ENCODE results near the gene DOCK1.

Gene DOCK1

DNA sequence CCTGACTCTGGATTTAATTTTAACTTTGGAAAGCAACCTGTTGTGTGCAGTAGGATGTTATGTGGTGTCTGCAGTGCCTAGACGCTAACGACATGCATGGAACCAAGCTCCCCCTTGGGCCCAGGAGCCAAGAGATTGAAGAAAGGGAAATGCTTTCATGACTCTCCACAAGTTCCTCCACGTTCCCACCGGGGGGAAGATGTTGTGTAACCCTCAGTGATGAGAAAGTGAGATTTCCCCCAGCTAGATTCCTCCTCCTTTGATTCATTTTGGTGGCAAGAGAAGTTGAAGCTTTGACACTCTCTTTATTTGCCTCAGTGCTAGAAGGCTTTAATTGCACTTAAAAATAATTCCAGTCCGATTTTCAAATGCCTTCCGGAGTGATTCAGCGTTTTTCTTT is 449.0 kb downstream of the DOCK1 start:
- H3K9ac ChIP-seq (ENCODE audit: low read length): no peak overlapping the region
- DNase-seq: no peak
- no peak overlapping the region for H2AK5ac ChIP-seq (ENCODE audit: low read length, severe bottlenecking)
- H3K23ac ChIP-seq (ENCODE audit: low read length in 2 of 2): no peak overlapping the region
- no peak overlapping the region for H3K4me3 ChIP-seq (ENCODE audit: insufficient read depth in 1 of 2, low read depth in 1 of 2, low read length in 2 of 2)
- H3K36me3 ChIP-seq (ENCODE audit: control insufficient read depth in 1 of 2, insufficient read depth in 2 of 2, low read depth in 1 of 2, low read length in 2 of 2): peaks cover 28 to 37% of the 10 kb centered on the region in 2 experiments
- 90% methylated on average over 6 of the region's 7 CpGs for WGBS
- no peak overlapping the region for H2BK5ac ChIP-seq (ENCODE audit: low read depth, low read length, poor library complexity, severe bottlenecking)
- no peak overlapping the region for H4K8ac ChIP-seq (ENCODE audit: low read length)
- H2BK12ac ChIP-seq (ENCODE audit: low read length in 2 of 2): no peak overlapping the region
- no peaks in the 10 kb centered on the region for H3K27me3 ChIP-seq (ENCODE audit: control insufficient read depth in 1 of 2, insufficient read depth in 1 of 2, low read length in 2 of 2)
- no peak overlapping the region for H2AFZ ChIP-seq (ENCODE audit: low read depth, low read length)
- H3K18ac ChIP-seq (ENCODE audit: low read depth in 1 of 2, low read length in 2 of 2): no peak overlapping the region
- H3K14ac ChIP-seq (ENCODE audit: low read length in 2 of 2): no peak overlapping the region
- no peak overlapping the region for H4K91ac ChIP-seq (ENCODE audit: low read length)
- no peaks in the 10 kb centered on the region for H3K79me1 ChIP-seq (replicated peaks; ENCODE audit: low read length, poor library complexity, severe bottlenecking)
- no peak overlapping the region for H3K27ac ChIP-seq (ENCODE audit: low read length, poor library complexity, severe bottlenecking)
- H3K9me3 ChIP-seq (ENCODE audit: control insufficient read depth, low read length): no peaks in the 10 kb centered on the region
- no peak overlapping the region for H2BK120ac ChIP-seq (ENCODE audit: low read depth, low read length)
- no peak overlapping the region for H3K4me2 ChIP-seq (ENCODE audit: low read length, poor library complexity, severe bottlenecking)
- no peaks in the 10 kb centered on the region for H3K4me1 ChIP-seq (ENCODE audit: control insufficient read depth, insufficient read depth, low read depth, low read length)
- no peak overlapping the region for H3K4ac ChIP-seq (ENCODE audit: low read depth in 1 of 2, low read length in 2 of 2)
- no peak overlapping the region for H2BK15ac ChIP-seq (ENCODE audit: low read depth, poor library complexity, severe bottlenecking)

GRCh38 chr10:127354992-127355391 is 449.8 kb downstream of the DOCK1 start:
- Histone ChIP-seq H3K4me3 (ENCODE audit: insufficient read depth in 1 of 2, low read depth in 1 of 2, low read length in 2 of 2) (no peak overlapping the region), H3K4me2 (ENCODE audit: low read length, poor library complexity, severe bottlenecking) (no peak overlapping the region), H2BK5ac (ENCODE audit: low read depth, low read length, poor library complexity, severe bottlenecking) (no peak overlapping the region), H3K9me3 (ENCODE audit: control insufficient read depth, low read length) (no peaks in the 10 kb centered on the region), H3K27ac (ENCODE audit: low read length, poor library complexity, severe bottlenecking) (no peak overlapping the region), H2AK5ac (ENCODE audit: low read length, severe bottlenecking) (no peak overlapping the region), H4K91ac (ENCODE audit: low read length) (no peak overlapping the region), H2AFZ (ENCODE audit: low read depth, low read length) (no peak overlapping the region), H3K36me3 (ENCODE audit: control insufficient read depth in 1 of 2, insufficient read depth in 2 of 2, low read depth in 1 of 2, low read length in 2 of 2) (peaks cover 28 to 37% of the 10 kb centered on the region in 2 experiments), H3K18ac (ENCODE audit: low read depth in 1 of 2, low read length in 2 of 2) (no peak overlapping the region), H3K4ac (ENCODE audit: low read depth in 1 of 2, low read length in 2 of 2) (no peak overlapping the region), H3K23ac (ENCODE audit: low read length in 2 of 2) (no peak overlapping the region), H4K8ac (ENCODE audit: low read length) (no peak overlapping the region), H3K27me3 (ENCODE audit: control insufficient read depth in 1 of 2, insufficient read depth in 1 of 2, low read length in 2 of 2) (no peaks in the 10 kb centered on the region), H2BK15ac (ENCODE audit: low read depth, poor library complexity, severe bottlenecking) (no peak overlapping the region), H3K14ac (ENCODE audit: low read length in 2 of 2) (no peak overlapping the region), H3K79me1 (replicated peaks; ENCODE audit: low read length, poor library complexity, severe bottlenecking) (no peaks in the 10 kb centered on the region), H3K4me1 (ENCODE audit: control insufficient read depth, insufficient read depth, low read depth, low read length) (no peaks in the 10 kb centered on the region), H3K9ac (ENCODE audit: low read length) (no peak overlapping the region), H2BK12ac (ENCODE audit: low read length in 2 of 2) (no peak overlapping the region), H2BK120ac (ENCODE audit: low read depth, low read length) (no peak overlapping the region)
- WGBS: 100% methylated on average over 1 of the region's 1 CpG
- no peak for DNase-seq

GRCh38 chr10:127356360-127356759 is 451.1 kb downstream of the DOCK1 start:
- no peak for DNase-seq
- Histone ChIP-seq H2BK15ac (ENCODE audit: low read depth, poor library complexity, severe bottlenecking) (no peak overlapping the region), H3K9ac (ENCODE audit: low read length) (no peak overlapping the region), H3K23ac (ENCODE audit: low read length in 2 of 2) (no peak overlapping the region), H2AK5ac (ENCODE audit: low read length, severe bottlenecking) (no peak overlapping the region), H3K4me3 (ENCODE audit: insufficient read depth in 1 of 2, low read depth in 1 of 2, low read length in 2 of 2) (no peak overlapping the region), H3K4me1 (ENCODE audit: control insufficient read depth, insufficient read depth, low read depth, low read length) (no peaks in the 10 kb centered on the region), H3K4ac (ENCODE audit: low read depth in 1 of 2, low read length in 2 of 2) (no peak overlapping the region), H2BK120ac (ENCODE audit: low read depth, low read length) (no peak overlapping the region), H4K91ac (ENCODE audit: low read length) (no peak overlapping the region), H3K9me3 (ENCODE audit: control insufficient read depth, low read length) (no peaks in the 10 kb centered on the region), H3K14ac (ENCODE audit: low read length in 2 of 2) (no peak overlapping the region), H4K8ac (ENCODE audit: low read length) (no peak overlapping the region), H3K79me1 (replicated peaks; ENCODE audit: low read length, poor library complexity, severe bottlenecking) (no peaks in the 10 kb centered on the region), H3K27me3 (ENCODE audit: control insufficient read depth in 1 of 2, insufficient read depth in 1 of 2, low read length in 2 of 2) (no peaks in the 10 kb centered on the region), H2AFZ (ENCODE audit: low read depth, low read length) (no peak overlapping the region), H3K4me2 (ENCODE audit: low read length, poor library complexity, severe bottlenecking) (no peak overlapping the region), H3K36me3 (ENCODE audit: control insufficient read depth in 1 of 2, insufficient read depth in 2 of 2, low read depth in 1 of 2, low read length in 2 of 2) (peaks cover 28 to 41% of the 10 kb centered on the region in 2 experiments), H2BK5ac (ENCODE audit: low read depth, low read length, poor library complexity, severe bottlenecking) (no peak overlapping the region), H3K18ac (ENCODE audit: low read depth in 1 of 2, low read length in 2 of 2) (no peak overlapping the region), H2BK12ac (ENCODE audit: low read length in 2 of 2) (no peak overlapping the region), H3K27ac (ENCODE audit: low read length, poor library complexity, severe bottlenecking) (no peak overlapping the region)
- WGBS: 96% methylated on average over 6 of the region's 6 CpGs

- H2BK5ac ChIP-seq (ENCODE audit: low read depth, low read length, poor library complexity, severe bottlenecking): no peak overlapping the region
- no peak overlapping the region for H4K91ac ChIP-seq (ENCODE audit: low read length)
- no peaks in the 10 kb centered on the region for H3K27me3 ChIP-seq (ENCODE audit: control insufficient read depth in 1 of 2, insufficient read depth in 1 of 2, low read length in 2 of 2)
- no peak overlapping the region for H3K23ac ChIP-seq (ENCODE audit: low read length in 2 of 2)
- no peak overlapping the region for H4K8ac ChIP-seq (ENCODE audit: low read length)
- H3K79me1 ChIP-seq (replicated peaks; ENCODE audit: low read length, poor library complexity, severe bottlenecking): no peaks in the 10 kb centered on the region
- H3K14ac ChIP-seq (ENCODE audit: low read length in 2 of 2): no peak overlapping the region
- no peak overlapping the region for H2AK5ac ChIP-seq (ENCODE audit: low read length, severe bottlenecking)
- no peak overlapping the region for H3K18ac ChIP-seq (ENCODE audit: low read depth in 1 of 2, low read length in 2 of 2)
- H3K4me1 ChIP-seq (ENCODE audit: control insufficient read depth, insufficient read depth, low read depth, low read length): no peaks in the 10 kb centered on the region
- 94% methylated on average over 6 of the region's 6 CpGs for WGBS
- no peaks in the 10 kb centered on the region for H3K9me3 ChIP-seq (ENCODE audit: control insufficient read depth, low read length)
- no peak for DNase-seq
- no peak overlapping the region for H2AFZ ChIP-seq (ENCODE audit: low read depth, low read length)
- peaks cover 28 to 50% of the 10 kb centered on the region in 2 experiments for H3K36me3 ChIP-seq (ENCODE audit: control insufficient read depth in 1 of 2, insufficient read depth in 2 of 2, low read depth in 1 of 2, low read length in 2 of 2)
- H2BK15ac ChIP-seq (ENCODE audit: low read depth, poor library complexity, severe bottlenecking): no peak overlapping the region
- no peak overlapping the region for H3K4me2 ChIP-seq (ENCODE audit: low read length, poor library complexity, severe bottlenecking)
- no peak overlapping the region for H2BK120ac ChIP-seq (ENCODE audit: low read depth, low read length)
- no peak overlapping the region for H3K9ac ChIP-seq (ENCODE audit: low read length)
- H3K27ac ChIP-seq (ENCODE audit: low read length, poor library complexity, severe bottlenecking): no peak overlapping the region
- H3K4me3 ChIP-seq (ENCODE audit: insufficient read depth in 1 of 2, low read depth in 1 of 2, low read length in 2 of 2): no peak overlapping the region
- H3K4ac ChIP-seq (ENCODE audit: low read depth in 1 of 2, low read length in 2 of 2): no peak overlapping the region
- no peak overlapping the region for H2BK12ac ChIP-seq (ENCODE audit: low read length in 2 of 2)
Observed at GRCh38 chr10:127357265-127357664, 452.0 kb downstream of the DOCK1 start.
